HG02970 (cell line): ENCODE measurements around the gene GJB5.

Experiments
- ATAC-seq: cut with Tn5 transposase; IDR thresholded peaks from one replicate; pipeline ENCODE4 v1.9.1; 2021; ENCODE audit warnings: mild to moderate bottlenecking, moderate library complexity, moderate number of reproducible peaks; ENCODE audit not compliant: unreplicated experiment, low FRiP score

Gene GJB5

DNA sequence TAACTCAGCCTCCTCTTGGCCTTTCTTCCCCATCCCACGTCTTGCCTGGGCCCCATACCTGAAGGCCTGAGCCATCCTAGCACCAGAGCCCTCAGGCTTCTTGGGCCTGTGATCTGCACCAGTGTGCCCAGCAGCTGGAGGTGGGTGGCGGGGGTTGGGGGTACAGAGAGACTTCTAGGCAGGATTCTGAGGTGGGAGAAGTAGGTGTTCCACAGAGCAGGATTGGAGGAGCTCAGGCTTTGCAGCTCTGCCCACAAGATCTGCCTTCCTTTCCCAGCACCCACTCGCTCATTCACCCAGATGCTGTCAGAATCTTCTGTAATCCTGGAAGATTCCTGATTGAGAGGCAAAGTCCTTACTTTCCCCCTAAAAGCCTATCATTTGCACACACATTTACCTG, 10.0 kb upstream of the GJB5 start:
- no peak for ATAC-seq

DNA sequence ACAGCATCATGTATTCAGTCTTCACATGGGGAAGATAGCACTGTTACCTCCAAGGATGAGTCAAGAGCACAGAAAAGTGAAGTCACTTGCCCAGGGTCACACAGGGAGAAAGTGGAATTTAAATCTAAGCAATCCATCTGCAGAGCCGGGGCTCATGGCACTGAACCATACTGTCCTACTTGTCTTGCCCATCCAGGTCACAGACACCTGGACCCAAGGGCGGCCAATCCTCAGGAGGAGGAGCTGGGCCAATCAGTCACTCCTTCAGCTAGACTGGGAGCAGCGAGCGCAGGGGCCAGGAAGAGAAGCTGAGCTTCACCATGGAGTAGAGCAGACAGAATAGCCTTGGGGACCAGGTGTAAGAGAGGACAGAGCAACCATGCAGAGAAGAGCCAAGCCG, 9.2 kb upstream of the GJB5 start:
- no peak for ATAC-seq

DNA sequence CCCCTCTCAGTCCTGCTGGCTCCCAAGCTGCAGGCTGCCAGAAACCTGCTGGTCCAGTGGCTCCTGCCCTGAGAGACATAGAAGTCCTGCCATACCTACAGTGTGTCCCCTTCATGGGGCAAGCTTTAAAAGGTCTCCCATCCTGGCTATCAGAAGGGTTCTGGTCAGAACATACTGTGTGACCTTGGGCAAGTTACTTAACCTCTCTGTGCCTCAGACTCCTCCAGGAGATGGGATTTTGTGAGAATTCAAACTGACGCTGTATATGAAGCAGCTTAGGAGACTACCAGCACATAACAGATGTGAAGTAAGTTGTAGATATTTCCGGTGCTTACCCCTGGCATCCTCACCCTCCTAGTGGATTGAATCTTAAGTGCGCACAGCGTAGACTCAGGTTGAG, 8.7 kb upstream of the GJB5 start:
- ATAC-seq = no peak

DNA sequence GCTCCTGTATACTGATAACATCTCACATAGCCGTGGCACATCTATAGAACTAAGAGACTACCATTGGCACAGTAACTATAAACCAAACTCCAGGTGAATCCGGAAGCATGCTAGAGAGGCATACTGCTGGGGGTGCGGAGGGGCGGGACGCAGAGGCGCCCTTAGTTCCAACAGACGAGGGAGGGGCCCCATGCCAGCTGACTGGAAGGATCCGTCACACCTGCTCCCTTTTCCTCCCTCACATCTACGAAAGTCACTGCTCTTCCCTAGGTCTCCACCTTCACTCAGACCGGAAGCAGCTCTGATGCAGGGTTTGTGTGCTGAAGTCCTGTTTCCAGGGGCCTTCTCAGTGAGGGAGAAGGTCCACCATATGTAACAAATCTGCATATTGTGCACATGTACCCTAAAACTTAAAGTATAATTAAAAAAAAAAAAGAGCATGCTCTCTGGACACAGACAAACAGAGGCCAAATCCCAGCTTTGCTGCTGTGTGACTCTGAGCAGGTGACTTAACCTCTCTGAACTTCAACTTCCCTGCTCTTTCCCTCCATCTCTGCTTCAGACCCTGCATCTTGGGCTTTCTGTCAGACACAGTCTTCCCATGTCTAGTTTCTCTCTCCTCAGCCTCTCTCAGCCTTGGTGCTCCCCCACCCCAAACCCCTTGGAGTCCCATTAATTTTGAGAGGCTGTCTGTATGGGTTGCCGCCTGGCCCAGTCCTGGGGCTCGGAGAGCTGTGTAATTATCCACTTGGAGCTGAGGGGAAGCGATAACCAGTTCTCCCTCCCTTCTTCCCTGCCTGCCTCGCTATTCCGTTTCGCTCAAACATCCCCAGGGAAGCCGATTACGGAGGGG, 7.8 kb upstream of the GJB5 start:
- ATAC-seq = no peak

DNA sequence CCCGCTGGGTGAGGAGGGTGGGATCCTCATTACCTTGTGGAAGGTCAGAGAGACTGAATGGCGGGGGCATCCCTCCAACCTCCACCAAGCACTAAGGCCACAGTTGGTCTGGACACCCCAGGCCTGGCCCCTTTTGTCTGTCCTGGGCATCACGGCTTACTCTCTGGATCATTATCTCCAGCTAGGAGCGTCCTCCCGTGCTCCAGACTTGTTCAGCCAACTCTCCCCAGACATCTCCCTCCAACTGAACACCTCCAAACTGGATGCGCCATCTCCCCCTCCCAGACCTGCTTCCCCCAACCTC, 7.3 kb upstream of the GJB5 start:
- ATAC-seq = no peak

DNA sequence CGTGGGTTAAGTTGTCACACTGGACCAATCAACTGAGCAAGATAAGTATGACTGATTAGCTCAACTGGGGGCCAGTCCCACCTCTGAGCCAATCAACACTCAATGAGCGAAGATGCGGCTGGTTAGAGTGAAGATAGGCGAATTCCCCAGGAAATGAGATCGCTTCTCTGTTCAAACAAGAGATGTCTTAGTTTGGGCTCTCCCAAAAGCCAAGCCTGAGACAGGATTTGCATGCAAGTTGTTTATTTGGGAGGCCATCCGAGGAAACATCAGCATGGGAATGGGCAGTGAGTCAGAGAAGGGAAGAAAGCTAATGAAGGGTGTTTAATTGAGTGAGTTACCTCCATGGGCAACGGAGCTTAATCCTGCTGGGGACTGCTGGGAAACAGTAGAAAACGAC, 4.9 kb upstream of the GJB5 start:
- ATAC-seq = no peak

DNA sequence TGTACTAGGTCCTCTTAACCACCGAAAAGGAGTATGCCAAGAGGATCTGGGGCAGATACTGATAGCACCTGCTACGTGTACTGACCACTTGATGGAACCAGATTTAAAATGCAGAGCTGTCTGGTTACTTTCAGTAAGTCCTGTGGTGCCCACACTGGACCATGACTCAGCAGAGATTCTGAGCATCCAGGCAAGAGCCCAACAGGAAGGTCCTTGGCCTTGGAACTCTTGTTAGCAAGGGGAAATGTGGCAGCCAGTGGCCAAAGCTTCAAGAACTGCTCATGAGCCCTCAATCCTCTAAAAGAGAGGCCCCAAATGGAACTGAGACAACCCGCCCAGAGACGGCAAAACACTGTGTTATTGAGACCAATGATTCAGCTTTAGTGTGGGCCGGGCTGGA, 4.2 kb upstream of the GJB5 start:
- ATAC-seq = no peak

DNA sequence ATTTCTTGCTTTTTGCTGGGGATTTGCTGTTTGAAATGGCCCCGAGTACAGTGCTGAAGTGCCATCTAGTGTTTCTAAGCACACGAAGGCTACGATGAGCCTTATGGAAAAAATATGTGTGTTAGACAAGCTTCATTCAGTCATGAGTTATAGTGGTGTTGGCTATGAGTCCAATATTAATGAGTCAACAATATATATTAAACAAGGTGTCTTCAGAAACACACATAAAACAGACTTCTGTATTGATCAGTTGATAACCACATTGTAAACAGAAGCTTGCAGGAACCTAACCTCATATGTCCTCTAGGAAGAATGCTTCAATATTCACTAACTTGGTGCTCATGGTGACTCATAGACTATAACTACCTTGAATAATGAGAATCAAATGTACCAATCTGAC, 1.7 kb upstream of the GJB5 start:
- no peak for ATAC-seq

DNA sequence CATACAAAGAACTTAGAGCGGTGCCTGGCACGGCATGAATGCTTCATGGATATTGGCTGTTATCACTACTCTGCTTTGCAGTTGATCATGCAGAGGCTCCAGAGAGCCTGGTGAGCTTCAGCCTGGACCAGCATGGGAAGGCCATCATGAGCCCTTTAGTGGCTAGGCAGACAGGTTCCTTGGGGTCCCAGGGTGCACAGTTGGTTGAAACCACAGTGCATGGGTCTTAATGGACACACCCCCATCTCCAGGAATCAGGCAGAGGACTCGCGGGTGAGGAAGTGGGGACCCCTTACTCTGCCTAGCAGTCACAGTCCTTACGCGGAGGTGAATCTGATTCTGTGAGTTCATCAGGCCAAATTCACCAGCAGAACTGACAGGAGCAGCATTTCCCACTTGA, 1.1 kb downstream of the GJB5 start:
- no peak for ATAC-seq

DNA sequence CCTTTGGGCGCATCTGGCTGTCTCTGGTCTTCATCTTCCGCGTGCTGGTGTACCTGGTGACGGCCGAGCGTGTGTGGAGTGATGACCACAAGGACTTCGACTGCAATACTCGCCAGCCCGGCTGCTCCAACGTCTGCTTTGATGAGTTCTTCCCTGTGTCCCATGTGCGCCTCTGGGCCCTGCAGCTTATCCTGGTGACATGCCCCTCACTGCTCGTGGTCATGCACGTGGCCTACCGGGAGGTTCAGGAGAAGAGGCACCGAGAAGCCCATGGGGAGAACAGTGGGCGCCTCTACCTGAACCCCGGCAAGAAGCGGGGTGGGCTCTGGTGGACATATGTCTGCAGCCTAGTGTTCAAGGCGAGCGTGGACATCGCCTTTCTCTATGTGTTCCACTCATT, 2.5 kb downstream of the GJB5 start:
- no peak for ATAC-seq

DNA sequence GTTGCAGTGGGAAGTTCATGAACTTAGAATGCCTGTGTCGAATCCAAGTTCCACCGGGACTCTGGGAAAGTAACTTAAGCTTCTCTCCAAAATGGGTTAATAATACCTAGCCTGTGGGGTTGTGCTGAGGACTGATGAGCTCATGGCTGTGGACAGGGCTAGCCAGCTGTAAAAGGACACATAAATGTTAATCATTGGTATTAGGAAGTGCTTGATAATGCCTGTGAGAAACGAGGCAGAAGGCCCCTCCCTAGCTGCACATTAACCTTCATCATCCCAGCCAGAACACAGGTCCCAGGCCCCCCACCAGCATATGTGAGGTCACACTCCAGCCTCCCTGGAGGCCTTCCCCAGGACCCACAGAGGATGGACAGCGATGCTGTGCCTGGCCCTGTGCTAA, 3.9 kb downstream of the GJB5 start:
- ATAC-seq = no peak

DNA sequence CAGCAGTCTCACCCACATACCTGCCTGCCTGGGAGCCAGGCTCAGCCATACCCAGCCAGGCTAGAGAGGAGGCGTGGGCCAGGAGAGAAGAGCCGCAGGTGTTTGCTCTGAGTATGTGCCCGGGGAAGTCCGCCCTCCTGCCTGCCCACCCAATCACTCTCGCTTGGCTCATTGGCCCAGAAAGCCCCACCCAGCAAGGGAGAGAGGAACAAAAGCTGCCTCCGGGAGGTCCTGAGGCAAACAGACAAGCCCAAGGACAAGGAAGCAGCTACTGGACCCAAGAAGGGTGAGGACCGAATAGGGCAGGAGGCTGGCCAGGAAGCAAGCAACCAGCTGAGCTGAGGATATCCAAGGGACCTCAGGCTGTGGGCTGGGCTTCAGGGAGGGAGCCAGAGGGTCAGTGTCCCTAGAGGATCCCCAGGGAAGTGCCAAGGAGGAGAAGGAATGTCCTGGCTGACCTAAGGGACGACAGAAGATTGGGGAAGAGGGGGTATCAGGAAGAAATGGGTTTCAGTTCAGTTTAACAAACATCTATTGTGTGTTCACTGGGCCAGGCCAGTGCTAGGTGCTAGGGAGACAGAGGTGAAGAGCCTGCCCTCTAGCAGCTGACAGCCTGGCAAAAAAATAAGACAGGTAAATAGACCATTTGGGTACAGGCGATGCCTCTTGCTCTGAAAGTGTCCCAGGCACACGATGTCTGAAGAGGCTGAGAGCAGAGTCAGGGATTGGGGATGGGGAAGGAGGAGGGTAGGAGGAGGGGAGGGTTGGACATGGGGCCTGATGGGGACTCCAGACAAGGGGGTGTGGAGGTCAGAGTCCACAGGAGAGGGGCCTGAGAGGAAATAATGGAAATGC, 4.9 kb downstream of the GJB5 start, which contains the start of gene GJB4:
Gene GJB4, plus strand, starts transcription at position 238 of the 855 bp plus-strand sequence. CDS start 1,515 bp downstream, outside the sequence.
- ATAC-seq = no peak

DNA sequence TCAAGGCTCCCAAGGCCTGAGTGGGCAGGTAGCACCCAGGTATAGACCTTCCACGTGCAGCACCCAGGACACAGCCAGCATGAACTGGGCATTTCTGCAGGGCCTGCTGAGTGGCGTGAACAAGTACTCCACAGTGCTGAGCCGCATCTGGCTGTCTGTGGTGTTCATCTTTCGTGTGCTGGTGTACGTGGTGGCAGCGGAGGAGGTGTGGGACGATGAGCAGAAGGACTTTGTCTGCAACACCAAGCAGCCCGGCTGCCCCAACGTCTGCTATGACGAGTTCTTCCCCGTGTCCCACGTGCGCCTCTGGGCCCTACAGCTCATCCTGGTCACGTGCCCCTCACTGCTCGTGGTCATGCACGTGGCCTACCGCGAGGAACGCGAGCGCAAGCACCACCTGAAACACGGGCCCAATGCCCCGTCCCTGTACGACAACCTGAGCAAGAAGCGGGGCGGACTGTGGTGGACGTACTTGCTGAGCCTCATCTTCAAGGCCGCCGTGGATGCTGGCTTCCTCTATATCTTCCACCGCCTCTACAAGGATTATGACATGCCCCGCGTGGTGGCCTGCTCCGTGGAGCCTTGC, 6.4 kb downstream of the GJB5 start:
- no peak for ATAC-seq

DNA sequence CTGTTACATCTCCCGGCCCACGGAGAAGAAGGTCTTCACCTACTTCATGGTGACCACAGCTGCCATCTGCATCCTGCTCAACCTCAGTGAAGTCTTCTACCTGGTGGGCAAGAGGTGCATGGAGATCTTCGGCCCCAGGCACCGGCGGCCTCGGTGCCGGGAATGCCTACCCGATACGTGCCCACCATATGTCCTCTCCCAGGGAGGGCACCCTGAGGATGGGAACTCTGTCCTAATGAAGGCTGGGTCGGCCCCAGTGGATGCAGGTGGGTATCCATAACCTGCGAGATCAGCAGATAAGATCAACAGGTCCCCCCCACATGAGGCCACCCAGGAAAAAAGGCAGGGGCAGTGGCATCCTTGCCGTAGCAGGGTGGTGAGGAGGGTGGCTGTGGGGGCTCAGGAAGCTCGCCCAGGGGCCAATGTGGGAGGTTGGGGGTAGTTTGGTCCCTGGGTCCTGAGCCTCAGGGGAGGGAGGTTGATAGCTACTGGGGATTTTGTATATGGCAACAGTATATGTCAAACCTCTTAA, 7.0 kb downstream of the GJB5 start:
- no peak for ATAC-seq

DNA sequence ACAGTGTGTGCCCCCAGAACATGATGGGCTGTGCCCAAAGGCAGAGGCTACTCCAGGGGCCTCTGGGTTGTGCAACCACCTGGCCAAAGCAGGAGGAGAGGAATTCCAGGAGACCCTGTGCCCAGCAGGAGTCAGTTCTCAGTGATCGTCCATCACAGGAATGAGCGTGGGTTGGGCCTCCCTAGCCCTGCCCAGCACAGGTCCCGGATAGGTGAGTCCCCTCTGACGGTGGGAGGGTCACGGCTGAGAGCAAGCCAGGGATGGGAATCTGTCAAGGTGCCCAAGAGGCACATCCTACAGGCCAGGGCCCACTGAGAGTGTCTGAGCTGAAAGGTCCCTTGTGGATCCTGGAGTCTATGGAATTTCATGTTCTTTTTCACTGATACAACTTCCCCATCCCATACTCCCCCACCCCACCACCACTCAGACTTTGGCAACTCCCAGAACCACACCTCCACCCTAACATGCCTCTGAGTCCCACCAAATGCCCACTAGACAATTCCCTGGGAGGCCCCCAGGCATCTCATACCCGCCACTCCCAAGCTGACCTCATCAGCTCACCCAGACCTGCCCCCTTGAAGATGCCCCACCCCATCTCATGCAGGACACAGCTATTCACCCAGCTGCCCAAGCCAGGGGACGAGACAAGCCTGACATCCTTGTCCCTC, 7.8 kb downstream of the GJB5 start:
- ATAC-seq = no peak

DNA sequence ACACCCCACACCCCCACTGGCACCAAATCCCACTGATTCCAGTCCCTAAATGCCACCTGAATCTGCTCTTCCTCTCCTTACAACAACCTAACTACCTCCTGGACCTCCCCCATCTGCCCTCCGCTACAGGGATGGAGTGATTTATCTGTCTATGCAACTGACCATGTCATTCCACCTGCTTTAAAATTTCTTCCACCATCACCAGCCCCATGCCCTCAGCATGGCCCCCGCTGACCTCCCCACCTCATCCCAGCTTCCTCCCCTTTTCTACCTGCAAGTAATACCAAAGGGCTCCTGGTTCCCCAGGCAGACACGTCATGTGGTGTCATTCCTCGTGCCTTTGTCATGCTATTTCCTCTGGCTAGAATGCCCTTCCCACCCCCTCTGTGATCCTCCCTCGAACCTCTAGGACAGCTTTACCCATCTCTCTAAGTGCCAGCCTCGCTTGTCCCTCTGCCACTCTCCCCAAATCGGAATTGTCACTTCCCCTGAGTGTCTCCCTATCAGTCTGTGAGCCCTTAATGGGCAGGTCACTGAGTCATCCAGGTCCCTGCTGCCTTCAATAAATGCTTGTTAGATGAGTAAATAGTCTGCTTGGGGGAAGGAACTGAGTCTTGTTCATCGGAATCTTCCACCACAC, 8.4 kb downstream of the GJB5 start:
- no peak for ATAC-seq

DNA sequence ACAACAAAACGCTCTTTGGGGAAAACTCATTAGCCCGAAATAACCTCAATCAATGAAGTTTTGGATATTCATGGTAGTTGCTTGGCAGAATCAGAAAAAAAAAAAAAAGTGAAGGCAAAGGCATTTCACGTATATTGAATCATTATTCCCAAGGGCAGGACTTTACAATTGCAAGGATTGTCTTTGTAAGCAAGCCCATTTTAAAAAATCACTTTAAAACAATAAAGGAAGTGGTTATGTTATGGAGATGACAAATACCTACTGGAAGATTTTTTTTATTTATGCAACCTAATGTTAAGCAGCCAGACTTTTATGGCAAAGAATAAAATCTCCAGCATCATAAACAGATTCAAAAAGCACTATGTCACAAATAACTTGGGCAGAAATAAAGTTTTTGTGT, 14.0 kb downstream of the GJB5 start:
- no peak for ATAC-seq

DNA sequence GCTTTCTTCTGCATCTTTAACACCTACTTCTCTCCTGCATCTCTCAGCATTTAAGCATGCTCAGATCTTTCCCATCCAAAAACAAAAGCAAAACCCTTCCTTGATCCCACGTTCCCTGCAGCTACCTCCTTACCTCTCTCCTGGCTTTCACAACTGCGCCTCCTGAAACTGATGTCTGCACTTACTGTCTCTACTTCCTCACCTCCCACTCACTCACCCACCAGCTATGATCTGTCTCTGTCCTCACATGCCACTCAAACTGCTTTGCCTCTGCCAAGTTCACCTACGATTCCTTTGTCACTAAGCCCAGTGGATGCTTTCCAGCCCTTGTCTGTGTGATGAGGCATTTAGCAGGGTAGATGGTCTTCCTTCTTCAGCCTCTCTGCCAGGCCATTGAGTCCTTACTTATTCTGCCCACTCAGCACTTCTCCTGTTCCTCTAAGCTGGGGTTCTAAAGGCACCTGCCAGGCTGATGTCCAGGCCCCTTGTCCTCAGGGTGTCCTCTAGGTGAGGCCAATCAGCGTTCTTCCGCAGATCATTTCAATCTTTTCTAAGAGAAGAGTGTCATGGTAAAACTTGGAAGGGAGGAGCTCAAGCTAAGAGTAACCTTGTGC, 16.2 kb downstream of the GJB5 start:
- no peak for ATAC-seq

DNA sequence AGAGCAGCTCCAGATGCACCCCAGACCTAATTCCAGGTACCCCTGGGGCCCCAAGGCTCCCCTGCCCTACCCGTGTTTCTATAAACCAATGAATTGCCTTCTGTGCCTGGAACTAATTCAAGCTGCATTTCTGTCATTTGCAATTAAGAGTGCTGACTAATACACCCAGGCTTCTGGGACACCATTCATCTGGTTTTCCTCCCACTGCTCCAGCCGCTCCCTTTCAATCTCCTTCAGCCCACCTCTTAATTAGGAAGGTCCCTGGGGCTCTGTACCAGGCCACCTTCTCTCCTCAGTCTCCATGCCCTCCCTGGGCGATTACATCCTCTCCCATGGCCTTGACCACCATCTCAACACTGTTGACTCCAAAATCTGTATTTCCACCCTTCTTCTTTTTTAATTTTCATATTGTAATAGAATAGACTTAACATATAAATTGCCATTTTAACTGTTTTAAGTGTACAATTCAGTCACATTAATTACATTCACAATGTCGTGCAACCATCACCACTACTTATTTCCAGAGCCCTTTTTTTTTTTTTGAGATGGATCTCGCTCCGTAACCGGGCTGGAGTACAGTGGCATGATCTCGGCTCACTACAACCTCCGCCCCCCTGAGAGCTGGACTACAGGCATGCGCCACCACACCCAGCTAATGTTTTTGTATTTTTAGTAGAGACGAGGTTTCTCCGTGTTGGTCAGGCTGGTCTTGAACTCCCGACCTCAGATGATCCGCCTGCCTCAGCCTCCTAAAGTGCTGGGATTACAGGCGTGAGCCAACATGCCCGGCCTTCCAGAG, 16.9 kb downstream of the GJB5 start:
- ATAC-seq = no peak
